Measurements from ENCODE around the gene DCHS1.

Gene DCHS1

GRCh38 chr11:6625832-6626420 is 29.7 kb downstream of the DCHS1 start:
- DNase-seq (ENCODE audit: low read depth), result no peak

- no peak for DNase-seq (ENCODE audit: low read depth)
These were observed 30.3 kb downstream of the DCHS1 start for GRCh38 chr11:6625156-6625831.

- no peak for DNase-seq (ENCODE audit: low read depth)
These were observed 31.9 kb downstream of the DCHS1 start for GRCh38 chr11:6623391-6624363.

- no peak for DNase-seq (ENCODE audit: low read depth)
These were observed 33.1 kb downstream of the DCHS1 start for GRCh38 chr11:6622261-6623171.

GRCh38 chr11:6621711-6622211 is 33.8 kb downstream of the DCHS1 start:
- no peak for DNase-seq (ENCODE audit: low read depth)

GRCh38 chr11:6620636-6621035 is 35.0 kb downstream of the DCHS1 start:
- no peak for DNase-seq (ENCODE audit: low read depth)

GRCh38 chr11:6619004-6619745 is 36.4 kb downstream of the DCHS1 start, which contains the start of gene TPP1:
Gene TPP1 (minus strand): TSS chr11:6619422. CDS start chr11:6619400, 22 bp downstream.
- peak; percentile 90 for DNase-seq (ENCODE audit: low read depth)

- no peak for DNase-seq (ENCODE audit: low read depth)
These were observed 37.2 kb downstream of the DCHS1 start for GRCh38 chr11:6618117-6619003.

GRCh38 chr11:6617315-6617781 is 38.3 kb downstream of the DCHS1 start:
- no peak for DNase-seq (ENCODE audit: low read depth)

- no peak for DNase-seq (ENCODE audit: low read depth)
These were observed 38.9 kb downstream of the DCHS1 start for GRCh38 chr11:6616596-6617250.

GRCh38 chr11:6615882-6616585 is 39.6 kb downstream of the DCHS1 start:
- DNase-seq (ENCODE audit: low read depth), result no peak

- DNase-seq (ENCODE audit: low read depth), result no peak
These were observed 40.6 kb downstream of the DCHS1 start for GRCh38 chr11:6615046-6615445.

- DNase-seq (ENCODE audit: low read depth), result no peak
These were observed 41.2 kb downstream of the DCHS1 start for GRCh38 chr11:6614446-6614845.

- DNase-seq (ENCODE audit: low read depth), result no peak
These were observed 42.1 kb downstream of the DCHS1 start for GRCh38 chr11:6613496-6613895.

GRCh38 chr11:6612213-6613041 is 43.2 kb downstream of the DCHS1 start, which contains the start of gene TAF10:
Gene TAF10 (minus strand): TSS chr11:6612216. CDS start chr11:6612189, 27 bp downstream.
- DNase-seq (ENCODE audit: low read depth), result peak; percentile 77

GRCh38 chr11:6611963-6612212 is 43.7 kb downstream of the DCHS1 start:
- DNase-seq (ENCODE audit: low read depth), result no peak

Measured in HS-27A (cell line).